ENCODE data around the gene DLK2. TPM values are rescaled to one million over a fixed set of nuclear protein-coding genes. Genes with fewer than 3 reads are reported as not detected.
"Not testable (repeated sequence)": the region's sequence is repeated elsewhere in the genome, so short reads cannot be mapped to it uniquely, and the experiment has no call there.

DLK2 gene
- total RNA-seq, 2 experiments from 2014 or later = 0.19 to 0.36 TPM

DNA sequence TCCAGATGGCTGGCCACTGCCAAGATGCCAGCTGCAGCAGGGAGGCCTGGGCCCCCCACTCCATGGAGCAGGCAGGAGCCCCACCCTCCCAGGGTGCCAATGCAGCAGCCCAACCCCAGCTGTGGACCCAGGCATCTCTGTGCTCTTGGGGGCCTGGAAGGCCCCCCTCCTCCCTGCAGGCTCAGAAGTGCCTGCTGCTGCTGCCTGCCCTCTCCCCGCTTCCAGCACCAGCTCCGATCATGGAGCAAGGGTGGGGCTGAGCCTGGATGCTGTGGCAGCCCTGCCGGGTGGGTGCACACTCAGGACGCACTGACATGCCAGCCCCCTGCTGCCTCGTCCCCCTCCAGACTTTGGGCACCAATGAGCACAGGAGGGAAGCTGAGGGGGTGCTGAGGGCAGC lies 42.8 kb downstream of the DLK2 start:
- CTCF ChIA-PET = no interaction called here

DNA sequence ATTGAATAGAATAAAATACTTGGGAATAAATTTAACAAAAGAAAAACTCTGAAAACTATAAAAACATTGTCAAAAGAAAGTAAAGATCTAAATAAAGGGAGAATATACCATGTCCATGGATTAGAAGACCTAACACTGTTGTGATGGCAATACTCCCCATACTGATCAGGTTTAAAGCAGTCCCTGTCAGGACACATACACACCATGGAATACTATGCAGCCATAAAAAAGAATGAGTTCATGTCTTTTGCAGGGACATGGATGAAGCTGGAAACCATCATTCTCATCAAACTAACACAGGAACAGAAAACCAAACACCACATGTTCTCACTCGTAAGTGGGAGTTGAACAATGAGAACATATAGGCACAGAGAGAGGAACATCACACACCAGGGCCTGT lies 44.6 kb downstream of the DLK2 start:
- ATAC-seq (ENCODE audit: poor library complexity); H3K4me3 Mint-ChIP-seq; H3K4me3 ChIP-seq (ENCODE audit: low read length); POLR2A ChIA-PET; H3K27ac Mint-ChIP-seq; H3K9me3 ChIP-seq (ENCODE audit: control insufficient read depth in 1 of 2, insufficient read depth in 1 of 2, low read length in 2 of 2); H3K36me3 Mint-ChIP-seq (ENCODE audit: low read depth); H3K4me1 Mint-ChIP-seq (ENCODE audit: low read depth); H3K27ac ChIP-seq (ENCODE audit: low read depth in 1 of 2, low read length in 2 of 2); H3K27me3 ChIP-seq (ENCODE audit: control insufficient read depth in 1 of 2, insufficient read depth in 2 of 2, low read length in 2 of 2); DNase-seq; H3K9me3 Mint-ChIP-seq; intact Hi-C loops (cut with DNase I, micrococcal nuclease); H3K36me3 ChIP-seq (ENCODE audit: insufficient read depth, low read length); CTCF ChIA-PET; H3K4me1 ChIP-seq (ENCODE audit: insufficient read depth, low read length): not testable (repeated sequence)
- H3K27me3 Mint-ChIP-seq = peaks cover 14% of the 10 kb centered on the region

More for the DNA sequence above, 42.8 kb downstream of the DLK2 start:
- no peaks in the 10 kb centered on the region for H3K4me1 Mint-ChIP-seq (ENCODE audit: low read depth)
- H3K36me3 Mint-ChIP-seq (ENCODE audit: low read depth) = no peaks in the 10 kb centered on the region
- Histone ChIP-seq H3K9me3 (ENCODE audit: control insufficient read depth in 1 of 2, insufficient read depth in 1 of 2, low read length in 2 of 2) (peaks cover 0 to 8% of the 10 kb centered on the region in 2 experiments), H3K4me3 (ENCODE audit: low read length) (no peak overlapping the region), H3K36me3 (ENCODE audit: insufficient read depth, low read length) (no peaks in the 10 kb centered on the region), H3K27ac (ENCODE audit: low read depth in 1 of 2, low read length in 2 of 2) (no peak overlapping the region), H3K27me3 (ENCODE audit: control insufficient read depth in 1 of 2, insufficient read depth in 2 of 2, low read length in 2 of 2) (no peaks in the 10 kb centered on the region), H3K4me1 (ENCODE audit: insufficient read depth, low read length) (no peaks in the 10 kb centered on the region)
- no peak overlapping the region for H3K4me3 Mint-ChIP-seq
- TF ChIP-seq, protein P1, sequence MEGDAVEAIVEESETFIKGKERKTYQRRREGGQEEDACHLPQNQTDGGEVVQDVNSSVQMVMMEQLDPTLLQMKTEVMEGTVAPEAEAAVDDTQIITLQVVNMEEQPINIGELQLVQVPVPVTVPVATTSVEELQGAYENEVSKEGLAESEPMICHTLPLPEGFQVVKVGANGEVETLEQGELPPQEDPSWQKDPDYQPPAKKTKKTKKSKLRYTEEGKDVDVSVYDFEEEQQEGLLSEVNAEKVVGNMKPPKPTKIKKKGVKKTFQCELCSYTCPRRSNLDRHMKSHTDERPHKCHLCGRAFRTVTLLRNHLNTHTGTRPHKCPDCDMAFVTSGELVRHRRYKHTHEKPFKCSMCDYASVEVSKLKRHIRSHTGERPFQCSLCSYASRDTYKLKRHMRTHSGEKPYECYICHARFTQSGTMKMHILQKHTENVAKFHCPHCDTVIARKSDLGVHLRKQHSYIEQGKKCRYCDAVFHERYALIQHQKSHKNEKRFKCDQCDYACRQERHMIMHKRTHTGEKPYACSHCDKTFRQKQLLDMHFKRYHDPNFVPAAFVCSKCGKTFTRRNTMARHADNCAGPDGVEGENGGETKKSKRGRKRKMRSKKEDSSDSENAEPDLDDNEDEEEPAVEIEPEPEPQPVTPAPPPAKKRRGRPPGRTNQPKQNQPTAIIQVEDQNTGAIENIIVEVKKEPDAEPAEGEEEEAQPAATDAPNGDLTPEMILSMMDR (IDR thresholded peaks at IDR 0.05) = no peak
- DNase-seq = no peak
- intact Hi-C loops (cut with DNase I, micrococcal nuclease) = no loop called here
- H3K9me3 Mint-ChIP-seq = no peaks in the 10 kb centered on the region
- H3K27me3 Mint-ChIP-seq = peaks cover 4% of the 10 kb centered on the region
- H3K27ac Mint-ChIP-seq = no peak overlapping the region
- ATAC-seq (ENCODE audit: poor library complexity) = no peak
- POLR2A ChIA-PET = no interaction called here

DNA sequence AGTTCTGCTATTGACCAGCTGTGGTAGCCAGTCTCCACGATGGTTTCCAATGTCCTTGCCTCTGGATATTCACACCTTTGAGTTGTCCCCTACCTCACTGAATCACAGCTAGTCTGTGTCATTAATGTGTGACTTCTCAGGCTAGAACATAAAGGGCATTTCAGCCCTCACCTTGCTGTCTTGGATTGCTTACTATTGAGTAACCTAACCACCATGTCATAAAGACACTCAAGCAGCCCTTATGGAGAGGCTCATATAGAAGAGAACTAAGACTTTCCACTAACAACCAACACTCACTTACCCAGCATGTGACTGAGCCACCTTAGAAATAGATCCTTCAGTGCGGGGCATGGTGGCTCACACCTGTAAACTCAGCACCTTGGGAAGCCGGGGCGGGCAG lies 47.1 kb downstream of the DLK2 start:
- H3K27ac Mint-ChIP-seq = no peak overlapping the region
- H3K4me1 Mint-ChIP-seq (ENCODE audit: low read depth) = no peaks in the 10 kb centered on the region
- H3K36me3 Mint-ChIP-seq (ENCODE audit: low read depth) = no peaks in the 10 kb centered on the region
- no peak overlapping the region for H3K27ac ChIP-seq (ENCODE audit: low read depth in 1 of 2, low read length in 2 of 2)
- no peak overlapping the region for H3K4me3 Mint-ChIP-seq
- CTCF ChIA-PET = no interaction called here
- no peak for ATAC-seq (ENCODE audit: poor library complexity)
- intact Hi-C loops (cut with DNase I, micrococcal nuclease) = no loop called here
- H3K9me3 ChIP-seq (ENCODE audit: control insufficient read depth in 1 of 2, insufficient read depth in 1 of 2, low read length in 2 of 2) = peaks cover 0 to 8% of the 10 kb centered on the region in 2 experiments
- H3K36me3 ChIP-seq (ENCODE audit: insufficient read depth, low read length) = no peaks in the 10 kb centered on the region
- POLR2A ChIA-PET = no interaction called here
- TF ChIP-seq, protein P1 (IDR thresholded peaks at IDR 0.05) = no peak
- no peaks in the 10 kb centered on the region for H3K9me3 Mint-ChIP-seq
- no peak for DNase-seq
- no peak overlapping the region for H3K4me3 ChIP-seq (ENCODE audit: low read length)
- no peaks in the 10 kb centered on the region for H3K4me1 ChIP-seq (ENCODE audit: insufficient read depth, low read length)
- peaks cover 21% of the 10 kb centered on the region for H3K27me3 Mint-ChIP-seq
- peaks cover 0 to 3% of the 10 kb centered on the region in 2 experiments for H3K27me3 ChIP-seq (ENCODE audit: control insufficient read depth in 1 of 2, insufficient read depth in 2 of 2, low read length in 2 of 2)

DNA sequence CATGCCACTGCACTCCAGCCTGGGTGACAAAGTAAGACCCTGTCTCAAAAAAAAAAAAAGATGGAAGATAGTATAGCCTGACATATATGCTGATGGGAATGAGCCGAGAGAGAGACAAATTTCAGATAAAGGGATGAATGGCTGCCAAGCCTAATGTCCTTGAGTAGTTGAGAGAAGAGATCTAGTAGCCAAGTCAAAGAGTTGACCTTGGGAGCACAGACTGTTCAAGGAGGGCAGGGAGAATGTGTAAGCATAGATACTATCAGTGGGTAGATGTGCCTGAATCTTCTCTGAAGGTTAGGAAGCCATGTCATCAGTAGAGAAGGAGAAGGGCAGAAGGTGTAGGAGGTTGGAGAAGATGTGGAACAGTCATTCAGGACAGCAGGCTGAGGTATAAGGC lies 48.1 kb downstream of the DLK2 start:
- no peaks in the 10 kb centered on the region for H3K9me3 ChIP-seq (ENCODE audit: control insufficient read depth in 1 of 2, insufficient read depth in 1 of 2, low read length in 2 of 2)
- CTCF ChIA-PET = no interaction called here
- POLR2A ChIA-PET = no interaction called here

More for the DNA sequence above, 48.1 kb downstream of the DLK2 start:
- DNase-seq = no peak
- Histone ChIP-seq H3K27ac (ENCODE audit: low read depth in 1 of 2, low read length in 2 of 2) (no peak overlapping the region), H3K4me1 (ENCODE audit: insufficient read depth, low read length) (no peaks in the 10 kb centered on the region), H3K27me3 (ENCODE audit: control insufficient read depth in 1 of 2, insufficient read depth in 2 of 2, low read length in 2 of 2) (peaks cover 0 to 3% of the 10 kb centered on the region in 2 experiments), H3K4me3 (ENCODE audit: low read length) (no peak overlapping the region), H3K36me3 (ENCODE audit: insufficient read depth, low read length) (no peaks in the 10 kb centered on the region)
- ATAC-seq (ENCODE audit: poor library complexity) = no peak
- TF ChIP-seq, protein P1 (IDR thresholded peaks at IDR 0.05) = no peak
- Mint-ChIP-seq H3K27ac (no peak overlapping the region), H3K36me3 (ENCODE audit: low read depth) (no peaks in the 10 kb centered on the region), H3K4me3 (no peak overlapping the region), H3K27me3 (peaks cover 24% of the 10 kb centered on the region), H3K9me3 (no peaks in the 10 kb centered on the region), H3K4me1 (ENCODE audit: low read depth) (no peaks in the 10 kb centered on the region)
- intact Hi-C loops (cut with DNase I, micrococcal nuclease) = no loop called here
